Globus pallidus (tissue), 1 donor: ENCODE data around the gene NKAIN2.

Experiments
- DNase-seq: peaks from one replicate; pipeline ENCODE4 v3.0.0-alpha.2; 2015; ENCODE audit warnings: low spot score

NKAIN2 gene

GRCh38 chr6:124604719-124605118 is 801.1 kb downstream of the NKAIN2 start:
- no peak for DNase-seq

GRCh38 chr6:124607119-124607627 is 803.5 kb downstream of the NKAIN2 start:
- DNase-seq = no peak

- DNase-seq = no peak
Observed at GRCh38 chr6:124613031-124613430, 809.4 kb downstream of the NKAIN2 start.

GRCh38 chr6:124622351-124622750 is 818.7 kb downstream of the NKAIN2 start:
- no peak for DNase-seq

GRCh38 chr6:124633655-124634054 is 830.0 kb downstream of the NKAIN2 start:
- no peak for DNase-seq

GRCh38 chr6:124640432-124640831 is 836.8 kb downstream of the NKAIN2 start:
- DNase-seq = no peak

- DNase-seq = no peak
Observed at GRCh38 chr6:124655866-124656265, 852.2 kb downstream of the NKAIN2 start.

- DNase-seq = no peak
Observed at GRCh38 chr6:124658053-124658452, 854.4 kb downstream of the NKAIN2 start.

- DNase-seq = no peak
Observed at GRCh38 chr6:124659427-124659826, 855.8 kb downstream of the NKAIN2 start.

GRCh38 chr6:124660185-124660584 is 856.5 kb downstream of the NKAIN2 start:
- no peak for DNase-seq

GRCh38 chr6:124661097-124661661 is 857.5 kb downstream of the NKAIN2 start:
- DNase-seq = no peak

- DNase-seq = no peak
Observed at GRCh38 chr6:124668028-124668427, 864.4 kb downstream of the NKAIN2 start.

GRCh38 chr6:124669713-124670480 is 866.2 kb downstream of the NKAIN2 start:
- DNase-seq = no peak

GRCh38 chr6:124670801-124671200 is 867.1 kb downstream of the NKAIN2 start:
- DNase-seq = no peak

GRCh38 chr6:124671324-124671723 is 867.7 kb downstream of the NKAIN2 start:
- no peak for DNase-seq

GRCh38 chr6:124674042-124674441 is 870.4 kb downstream of the NKAIN2 start:
- no peak for DNase-seq

GRCh38 chr6:124676033-124676432 is 872.4 kb downstream of the NKAIN2 start:
- DNase-seq = no peak

- no peak for DNase-seq
Observed at GRCh38 chr6:124677874-124678273, 874.2 kb downstream of the NKAIN2 start.

- no peak for DNase-seq
Observed at GRCh38 chr6:124679387-124679786, 875.7 kb downstream of the NKAIN2 start.

- no peak for DNase-seq
Observed at GRCh38 chr6:124682751-124683150, 879.1 kb downstream of the NKAIN2 start.

- DNase-seq = no peak
Observed at GRCh38 chr6:124683507-124683906, 879.8 kb downstream of the NKAIN2 start.

GRCh38 chr6:124684621-124685020 is 881.0 kb downstream of the NKAIN2 start:
- no peak for DNase-seq

GRCh38 chr6:124688369-124688768 is 884.7 kb downstream of the NKAIN2 start:
- DNase-seq = no peak
